Coronary artery (tissue), 2 donors: Measurements from ENCODE around the gene IDH3G.

Source experiments
- DNase-seq: peaks from one replicate; pipeline ENCODE4 v3.0.0-alpha.2; 2017; ENCODE audit warnings: low spot score
- H3K27ac ChIP-seq, 2 donors: fragments of 200-600 bp; sonication (generic); one replicate each; pipeline ENCODE4 v1.5.1; 2016 to 2019
- H3K4me3 ChIP-seq: fragments of 200-600 bp; sonication (generic); 2 replicates; pipeline ENCODE4 v1.5.1; 2016; ENCODE audit warnings: mild to moderate bottlenecking, moderate library complexity
- CTCF ChIP-seq: fragments of 200-600 bp; sonication (generic); IDR thresholded peaks from one replicate; pipeline ENCODE4 v1.5.1; 2019; ENCODE audit warnings: antibody characterized with exemption

IDH3G gene

GRCh38 chrX:153776120-153776599, 18.0 kb downstream of the IDH3G start:
- Histone ChIP-seq H3K4me3 (no peak overlapping the region), H3K27ac (no peak overlapping the region)
- no peak for TF ChIP-seq CTCF
- DNase-seq: no peak

GRCh38 chrX:153775293-153776119, 18.7 kb downstream of the IDH3G start:
- Histone ChIP-seq H3K4me3 (no peak overlapping the region), H3K27ac (no peak overlapping the region)
- DNase-seq: peak; percentile 64
- TF ChIP-seq CTCF: no peak

GRCh38 chrX:153774576-153775292, 19.4 kb downstream of the IDH3G start:
- TF ChIP-seq CTCF: no peak
- Histone ChIP-seq H3K4me3 (no peak overlapping the region), H3K27ac (no peak overlapping the region)
- peak; percentile 50 for DNase-seq

- TF ChIP-seq CTCF: no peak
- Histone ChIP-seq H3K4me3 (no peak overlapping the region), H3K27ac (no peak overlapping the region)
- peak; percentile 62 for DNase-seq
Measured at GRCh38 chrX:153773741-153774575, 20.2 kb downstream of the IDH3G start.

GRCh38 chrX:153773218-153773611, 21.0 kb downstream of the IDH3G start:
- DNase-seq: peak; percentile 65

More at GRCh38 chrX:153773218-153773611, 21.0 kb downstream of the IDH3G start:
- H3K4me3 ChIP-seq: no peak overlapping the region
- no peak overlapping the region for H3K27ac ChIP-seq
- TF ChIP-seq CTCF: no peak
